Chondrocyte (in vitro differentiated cells): ENCODE data around the gene DIPK1B. TPM values are rescaled to one million over a fixed set of nuclear protein-coding genes. Genes with fewer than 3 reads are reported as not detected.

Experiments
- DNase-seq: peaks from one replicate; pipeline ENCODE4 v3.0.0; 2021; ENCODE audit warnings: mixed read lengths, low spot score
- H3K27ac Mint-ChIP-seq: one replicate; pipeline ENCODE4 v1.8.0; 2021; ENCODE audit warnings: mild to moderate bottlenecking, moderate library complexity, mixed read lengths; ENCODE audit not compliant: unreplicated experiment
- H3K27me3 Mint-ChIP-seq: 2 replicates; pipeline ENCODE4 v1.8.0; 2021; ENCODE audit warnings: low read depth, mixed read lengths
- H3K36me3 Mint-ChIP-seq: 2 replicates; pipeline ENCODE4 v1.8.0; 2021; ENCODE audit warnings: low read depth, mixed read lengths
- H3K4me1 Mint-ChIP-seq: 2 replicates; pipeline ENCODE4 v1.8.0; 2021; ENCODE audit warnings: low read depth, mild to moderate bottlenecking, mixed read lengths
- H3K4me3 Mint-ChIP-seq: one replicate; pipeline ENCODE4 v1.8.0; 2021; ENCODE audit warnings: mild to moderate bottlenecking, moderate library complexity, mixed read lengths; ENCODE audit not compliant: unreplicated experiment
- H3K9me3 Mint-ChIP-seq: 2 replicates; pipeline ENCODE4 v1.8.0; 2021; ENCODE audit warnings: low read depth, mixed read lengths
- total RNA-seq: library from RNA; stranded (reverse); gene quantifications from 3 replicates; pipeline ENCODE4 v1.2.1, GENCODE V29; 2021
- TF ChIP-seq, protein P1 (sequence below): fragments of 200-600 bp; sonication (generic); IDR thresholded peaks from 2 replicates; pipeline ENCODE4 v1.5.0; 2021; ENCODE audit warnings: antibody characterized with exemption, mild to moderate bottlenecking, moderate library complexity

DIPK1B gene
- total RNA-seq, 1 donor from 2014 or later = 9.2 TPM

DNA sequence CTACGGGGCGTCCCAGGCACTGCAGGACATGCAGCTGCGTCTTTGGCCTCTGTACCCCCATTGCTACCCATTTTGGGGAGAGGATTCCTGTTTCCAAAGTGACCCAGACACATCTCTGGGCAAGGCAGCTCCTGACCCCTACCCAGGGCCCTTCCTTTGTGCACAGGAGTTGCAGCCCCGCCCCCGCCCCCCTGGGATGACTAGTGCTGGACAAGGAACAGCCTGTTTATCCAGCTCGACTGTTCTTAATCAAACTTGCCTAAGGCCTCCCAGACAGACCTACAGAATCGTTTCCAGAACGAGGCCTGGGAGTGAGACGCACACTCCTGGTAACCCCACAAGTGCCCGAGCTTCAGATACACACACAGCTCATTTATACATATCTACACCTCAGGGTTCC, 13.2 kb downstream of the DIPK1B start:
- TF ChIP-seq, protein P1, sequence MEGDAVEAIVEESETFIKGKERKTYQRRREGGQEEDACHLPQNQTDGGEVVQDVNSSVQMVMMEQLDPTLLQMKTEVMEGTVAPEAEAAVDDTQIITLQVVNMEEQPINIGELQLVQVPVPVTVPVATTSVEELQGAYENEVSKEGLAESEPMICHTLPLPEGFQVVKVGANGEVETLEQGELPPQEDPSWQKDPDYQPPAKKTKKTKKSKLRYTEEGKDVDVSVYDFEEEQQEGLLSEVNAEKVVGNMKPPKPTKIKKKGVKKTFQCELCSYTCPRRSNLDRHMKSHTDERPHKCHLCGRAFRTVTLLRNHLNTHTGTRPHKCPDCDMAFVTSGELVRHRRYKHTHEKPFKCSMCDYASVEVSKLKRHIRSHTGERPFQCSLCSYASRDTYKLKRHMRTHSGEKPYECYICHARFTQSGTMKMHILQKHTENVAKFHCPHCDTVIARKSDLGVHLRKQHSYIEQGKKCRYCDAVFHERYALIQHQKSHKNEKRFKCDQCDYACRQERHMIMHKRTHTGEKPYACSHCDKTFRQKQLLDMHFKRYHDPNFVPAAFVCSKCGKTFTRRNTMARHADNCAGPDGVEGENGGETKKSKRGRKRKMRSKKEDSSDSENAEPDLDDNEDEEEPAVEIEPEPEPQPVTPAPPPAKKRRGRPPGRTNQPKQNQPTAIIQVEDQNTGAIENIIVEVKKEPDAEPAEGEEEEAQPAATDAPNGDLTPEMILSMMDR = no peak
- Mint-ChIP-seq H3K27me3 (no peaks in the 10 kb centered on the region), H3K36me3 (peaks cover 21% of the 10 kb centered on the region), H3K27ac (peak overlapping the region; percentile 87), H3K9me3 (no peaks in the 10 kb centered on the region), H3K4me3 (peak overlapping the region; percentile 90), H3K4me1 (peaks cover 49% of the 10 kb centered on the region)
- DNase-seq = no peak

DNA sequence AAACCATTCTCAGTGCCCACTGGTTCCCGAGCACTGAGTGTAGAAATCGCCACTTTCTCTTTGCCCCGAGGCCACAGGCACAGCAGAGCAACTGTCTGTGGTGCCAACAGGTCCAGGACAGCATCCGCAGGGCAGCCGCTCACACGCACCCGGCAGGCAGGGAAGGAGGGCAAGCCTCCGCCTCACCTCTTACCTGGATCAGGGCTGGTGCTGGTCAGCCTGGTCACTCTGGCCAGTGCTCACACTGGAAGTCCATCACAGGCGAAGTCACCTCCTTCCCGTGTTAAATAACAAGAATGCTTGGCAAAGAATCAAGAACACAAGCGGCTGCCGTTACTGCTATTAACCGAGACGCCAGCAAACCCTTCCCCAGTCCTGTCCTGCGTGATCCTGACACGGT, 13.7 kb downstream of the DIPK1B start:
- Mint-ChIP-seq H3K36me3 (peaks cover 21% of the 10 kb centered on the region), H3K27me3 (no peaks in the 10 kb centered on the region)

DNA sequence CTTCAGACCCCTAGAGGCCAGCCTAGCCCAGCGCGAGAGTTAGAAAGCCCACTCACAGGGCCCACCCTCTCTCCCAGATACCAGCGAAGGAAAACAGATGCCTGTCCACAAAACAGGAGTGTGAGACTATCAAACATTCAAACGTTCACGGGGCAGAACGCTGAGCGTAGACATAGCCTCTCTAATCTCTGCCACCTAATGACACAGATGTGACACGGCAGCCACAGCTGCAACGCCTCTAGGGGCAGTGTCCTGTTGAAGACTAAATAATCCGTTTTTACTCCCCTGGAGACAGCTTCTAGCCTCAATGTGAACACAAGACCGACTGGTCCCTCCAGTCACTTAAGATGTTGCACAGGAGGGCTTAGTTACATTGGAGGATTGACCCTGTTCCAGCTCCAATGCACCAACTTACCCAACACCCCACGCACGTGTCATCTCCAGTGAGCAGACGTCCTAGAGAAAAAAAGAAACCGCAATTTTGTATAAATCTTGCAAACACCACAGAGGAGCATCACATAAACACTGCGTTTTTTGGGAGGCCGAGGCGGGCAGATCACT, 14.3 kb downstream of the DIPK1B start:
- TF ChIP-seq, protein P1 = peak; percentile 71
- H3K27me3 Mint-ChIP-seq = no peaks in the 10 kb centered on the region
- no peaks in the 10 kb centered on the region for H3K9me3 Mint-ChIP-seq
- H3K36me3 Mint-ChIP-seq = peaks cover 21% of the 10 kb centered on the region
- H3K4me3 Mint-ChIP-seq = peak overlapping the region; percentile 90
- peaks cover 44% of the 10 kb centered on the region for H3K4me1 Mint-ChIP-seq
- DNase-seq = no peak
- H3K27ac Mint-ChIP-seq = peak overlapping the region; percentile 87

More for the DNA sequence above, 13.7 kb downstream of the DIPK1B start:
- peaks cover 47% of the 10 kb centered on the region for H3K4me1 Mint-ChIP-seq
- H3K27ac Mint-ChIP-seq = peak overlapping the region; percentile 87
- TF ChIP-seq, protein P1 = no peak
- H3K4me3 Mint-ChIP-seq = peak overlapping the region; percentile 90
- no peak for DNase-seq
- no peaks in the 10 kb centered on the region for H3K9me3 Mint-ChIP-seq

DNA sequence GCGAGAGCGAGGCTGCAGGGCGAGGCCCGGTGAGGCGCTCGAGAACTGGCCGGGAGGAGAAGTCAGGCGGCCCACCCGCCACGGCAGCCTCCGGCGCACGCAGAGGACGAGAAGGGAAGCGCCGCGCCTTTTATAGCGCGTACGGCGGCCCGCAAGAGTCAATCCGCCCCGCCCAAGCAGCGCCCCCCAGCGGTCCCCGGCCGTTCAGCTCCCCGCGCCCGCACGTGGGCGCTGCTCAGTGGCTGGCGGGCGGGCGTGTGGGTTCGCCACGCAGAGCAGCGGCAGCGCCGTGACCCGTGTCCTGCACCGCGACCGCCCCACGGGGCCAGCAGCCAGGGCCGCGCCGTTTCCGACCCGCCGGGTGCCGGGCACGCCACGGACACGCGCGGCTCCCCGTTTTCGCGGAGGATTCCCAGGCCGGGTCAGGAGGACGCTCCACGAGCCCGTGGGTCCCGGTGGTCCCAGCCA, 15.7 kb downstream of the DIPK1B start:
- no peak for DNase-seq
- H3K9me3 Mint-ChIP-seq = no peaks in the 10 kb centered on the region
- peak overlapping the region; percentile 90 for H3K4me3 Mint-ChIP-seq
- TF ChIP-seq, protein P1 = peak; percentile 91
- no peaks in the 10 kb centered on the region for H3K27me3 Mint-ChIP-seq
- peaks cover 21% of the 10 kb centered on the region for H3K36me3 Mint-ChIP-seq
- no peak overlapping the region for H3K27ac Mint-ChIP-seq
- peaks cover 44% of the 10 kb centered on the region for H3K4me1 Mint-ChIP-seq

DNA sequence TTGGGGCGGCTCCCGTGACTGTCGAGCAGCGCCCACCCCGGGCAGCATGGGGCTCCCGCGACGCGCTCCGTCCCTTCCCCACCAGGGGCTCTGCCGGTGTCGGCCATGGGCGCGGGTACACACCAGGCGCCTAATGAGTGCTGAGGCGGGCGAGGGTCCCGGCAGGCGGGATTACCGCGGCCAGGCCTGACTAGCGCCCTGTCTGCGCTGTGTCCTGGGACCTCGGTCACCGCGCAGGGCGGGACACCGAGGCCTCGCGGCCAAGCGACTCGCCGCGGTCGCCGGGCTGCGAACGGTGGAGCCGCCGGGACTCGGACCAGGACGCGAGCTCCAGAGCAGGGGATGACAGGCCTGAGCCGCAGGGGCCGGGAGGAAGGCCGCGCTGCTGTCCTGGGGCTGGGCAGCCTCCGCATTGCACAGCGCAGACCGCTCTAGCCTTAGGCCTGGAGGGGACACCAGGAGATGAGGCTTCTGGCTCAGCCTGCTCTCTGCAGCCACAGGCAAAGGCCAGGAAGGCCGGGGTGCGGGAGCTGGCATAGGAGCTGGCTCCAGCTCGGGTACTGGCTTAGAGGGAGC, 16.3 kb downstream of the DIPK1B start:
- Mint-ChIP-seq H3K4me1 (peaks cover 44% of the 10 kb centered on the region), H3K4me3 (peak overlapping the region; percentile 70), H3K9me3 (no peaks in the 10 kb centered on the region), H3K27ac (peak overlapping the region; percentile 54), H3K36me3 (peaks cover 19% of the 10 kb centered on the region), H3K27me3 (no peaks in the 10 kb centered on the region)
- DNase-seq = no peak
- TF ChIP-seq, protein P1 = no peak
